HEK293 (cell line): ENCODE data around the gene TNFRSF11A.
A peak's percentile ranks its signal among the peaks of the same experiment; 100 is the strongest.

Experiments used
- GLI4 ChIP-seq: fragments of 450-650 bp; formaldehyde crosslinking; IDR thresholded peaks from 2 replicates; pipeline ENCODE4 v1.5.1; 2016; ENCODE audit warnings: missing biosample characterization, missing genetic modification characterization
- IKZF3 ChIP-seq: fragments of 450-650 bp; IDR thresholded peaks from 2 replicates; pipeline ENCODE4 v1.5.0; 2018; ENCODE audit warnings: missing biosample characterization, mild to moderate bottlenecking, missing genetic modification characterization, moderate library complexity
- KLF1 ChIP-seq: fragments of 450-650 bp; formaldehyde crosslinking; IDR thresholded peaks from 2 replicates; pipeline ENCODE4 v1.5.1; 2016; ENCODE audit warnings: missing biosample characterization, missing genetic modification characterization
- KLF8 ChIP-seq: fragments of 450-650 bp; formaldehyde crosslinking; IDR thresholded peaks from 2 replicates; pipeline ENCODE4 v1.5.1; 2016; ENCODE audit warnings: missing biosample characterization, missing genetic modification characterization
- MYNN ChIP-seq: fragments of 450-650 bp; formaldehyde crosslinking; IDR thresholded peaks from 2 replicates; pipeline ENCODE4 v1.5.1; 2016; ENCODE audit warnings: missing biosample characterization, missing genetic modification characterization, borderline replicate concordance
- OVOL3 ChIP-seq: fragments of 450-650 bp; formaldehyde crosslinking; IDR thresholded peaks from 2 replicates; pipeline ENCODE4 v1.5.1; 2016; ENCODE audit warnings: missing biosample characterization, missing genetic modification characterization
- PRDM1 ChIP-seq: fragments of 450-650 bp; formaldehyde crosslinking; IDR thresholded peaks from 2 replicates; pipeline ENCODE4; 2016; ENCODE audit warnings: missing biosample characterization, missing genetic modification characterization
- SALL2 ChIP-seq: fragments of 450-650 bp; formaldehyde crosslinking; IDR thresholded peaks from 2 replicates; pipeline ENCODE4 v1.5.0; 2017; ENCODE audit warnings: missing biosample characterization, mild to moderate bottlenecking, missing genetic modification characterization, borderline replicate concordance
- SCRT1 ChIP-seq: fragments of 450-650 bp; formaldehyde crosslinking; IDR thresholded peaks from 2 replicates; pipeline ENCODE4 v1.5.1; 2016; ENCODE audit warnings: missing biosample characterization, missing genetic modification characterization, borderline replicate concordance
- ZBTB44 ChIP-seq: fragments of 450-650 bp; IDR thresholded peaks from 2 replicates; pipeline ENCODE4 v1.5.1; 2018; ENCODE audit warnings: missing biosample characterization, mild to moderate bottlenecking, missing genetic modification characterization
- ZBTB7A ChIP-seq: fragments of 450-650 bp; formaldehyde crosslinking; IDR thresholded peaks from 2 replicates; pipeline ENCODE4 v1.5.1; 2016; ENCODE audit warnings: low read depth, missing biosample characterization, missing genetic modification characterization
- ZFHX2 ChIP-seq: fragments of 450-650 bp; formaldehyde crosslinking; conservative IDR thresholded peaks from 2 replicates; pipeline ENCODE4 v1.5.1; 2016; ENCODE audit warnings: missing biosample characterization, missing genetic modification characterization
- ZFP3 ChIP-seq: fragments of 450-650 bp; formaldehyde crosslinking; IDR thresholded peaks from 2 replicates; pipeline ENCODE4 v1.5.1; 2016; ENCODE audit warnings: low read depth, missing biosample characterization, missing genetic modification characterization
- ZFP69B ChIP-seq: fragments of 450-650 bp; formaldehyde crosslinking; IDR thresholded peaks from 2 replicates; pipeline ENCODE4 v1.5.1; 2016; ENCODE audit warnings: missing biosample characterization, missing genetic modification characterization
- ZNF121 ChIP-seq: fragments of 450-650 bp; formaldehyde crosslinking; IDR thresholded peaks from 2 replicates; pipeline ENCODE4 v1.5.1; 2016; ENCODE audit warnings: missing biosample characterization, missing genetic modification characterization
- ZNF19 ChIP-seq: fragments of 450-650 bp; formaldehyde crosslinking; IDR thresholded peaks from 2 replicates; pipeline ENCODE4; 2016; ENCODE audit warnings: missing biosample characterization, missing genetic modification characterization, low read depth
- ZNF335 ChIP-seq: fragments of 450-650 bp; formaldehyde crosslinking; conservative IDR thresholded peaks from 2 replicates; pipeline ENCODE4 v1.5.1; 2016; ENCODE audit warnings: missing biosample characterization, missing genetic modification characterization
- ZNF404 ChIP-seq: fragments of 450-650 bp; formaldehyde crosslinking; IDR thresholded peaks from 2 replicates; pipeline ENCODE4 v1.5.1; 2017; ENCODE audit warnings: missing biosample characterization, missing genetic modification characterization
- ZNF423 ChIP-seq: fragments of 450-650 bp; formaldehyde crosslinking; IDR thresholded peaks from 2 replicates; pipeline ENCODE4 v1.5.1; 2016; ENCODE audit warnings: missing biosample characterization, missing genetic modification characterization
- ZNF426 ChIP-seq: fragments of 450-650 bp; formaldehyde crosslinking; IDR thresholded peaks from 2 replicates; pipeline ENCODE4 v1.5.1; 2017; ENCODE audit warnings: missing biosample characterization, missing genetic modification characterization, mild to moderate bottlenecking, inconsistent platforms, moderate library complexity
- ZNF513 ChIP-seq: fragments of 450-650 bp; IDR thresholded peaks from 2 replicates; pipeline ENCODE4 v1.5.1; 2018; ENCODE audit warnings: missing biosample characterization, missing genetic modification characterization
- ZNF514 ChIP-seq: fragments of 450-650 bp; formaldehyde crosslinking; IDR thresholded peaks from 2 replicates; pipeline ENCODE4 v1.5.1; 2016; ENCODE audit warnings: missing biosample characterization, missing genetic modification characterization
- ZNF549 ChIP-seq: fragments of 450-650 bp; IDR thresholded peaks from 2 replicates; pipeline ENCODE4 v1.5.1; 2018; ENCODE audit warnings: missing biosample characterization, missing genetic modification characterization, mild to moderate bottlenecking, inconsistent platforms, moderate library complexity
- ZNF560 ChIP-seq: fragments of 450-650 bp; formaldehyde crosslinking; IDR thresholded peaks from 2 replicates; pipeline ENCODE4 v1.5.1; 2017; ENCODE audit warnings: missing biosample characterization, missing genetic modification characterization, borderline replicate concordance
- ZNF639 ChIP-seq: fragments of 450-650 bp; formaldehyde crosslinking; IDR thresholded peaks from 2 replicates; pipeline ENCODE4 v1.5.1; 2016; ENCODE audit warnings: missing biosample characterization, missing genetic modification characterization
- ZNF654 ChIP-seq: fragments of 450-650 bp; formaldehyde crosslinking; IDR thresholded peaks from 2 replicates; pipeline ENCODE4 v1.5.1; 2016; ENCODE audit warnings: low read depth, missing biosample characterization, missing genetic modification characterization
- ZNF677 ChIP-seq: fragments of 450-650 bp; IDR thresholded peaks from 2 replicates; pipeline ENCODE4 v1.5.0; 2018; ENCODE audit warnings: missing biosample characterization, mild to moderate bottlenecking, missing genetic modification characterization, moderate library complexity
- ZNF791 ChIP-seq: fragments of 450-650 bp; formaldehyde crosslinking; IDR thresholded peaks from 2 replicates; pipeline ENCODE4 v1.5.1; 2016; ENCODE audit warnings: missing biosample characterization, missing genetic modification characterization
- ZNF830 ChIP-seq: fragments of 450-650 bp; IDR thresholded peaks from 2 replicates; pipeline ENCODE4 v1.5.0; 2018; ENCODE audit warnings: missing biosample characterization, missing genetic modification characterization, low read depth, mild to moderate bottlenecking, moderate library complexity
- TF ChIP-seq, protein P1 (sequence below): fragments of 450-650 bp; formaldehyde crosslinking; IDR thresholded peaks from 2 replicates; pipeline ENCODE4 v1.5.1; 2016; ENCODE audit warnings: missing biosample characterization, missing genetic modification characterization
- TF ChIP-seq, protein P2 (sequence below): fragments of 450-650 bp; formaldehyde crosslinking; IDR thresholded peaks from 2 replicates; pipeline ENCODE4 v1.5.1; 2017; ENCODE audit warnings: missing biosample characterization, mild to moderate bottlenecking, missing genetic modification characterization, moderate library complexity
- TF ChIP-seq, protein P3 (sequence below): fragments of 450-650 bp; formaldehyde crosslinking; IDR thresholded peaks from 2 replicates; pipeline ENCODE4 v1.5.1; 2017; ENCODE audit warnings: missing biosample characterization, missing genetic modification characterization

TNFRSF11A gene

DNA sequence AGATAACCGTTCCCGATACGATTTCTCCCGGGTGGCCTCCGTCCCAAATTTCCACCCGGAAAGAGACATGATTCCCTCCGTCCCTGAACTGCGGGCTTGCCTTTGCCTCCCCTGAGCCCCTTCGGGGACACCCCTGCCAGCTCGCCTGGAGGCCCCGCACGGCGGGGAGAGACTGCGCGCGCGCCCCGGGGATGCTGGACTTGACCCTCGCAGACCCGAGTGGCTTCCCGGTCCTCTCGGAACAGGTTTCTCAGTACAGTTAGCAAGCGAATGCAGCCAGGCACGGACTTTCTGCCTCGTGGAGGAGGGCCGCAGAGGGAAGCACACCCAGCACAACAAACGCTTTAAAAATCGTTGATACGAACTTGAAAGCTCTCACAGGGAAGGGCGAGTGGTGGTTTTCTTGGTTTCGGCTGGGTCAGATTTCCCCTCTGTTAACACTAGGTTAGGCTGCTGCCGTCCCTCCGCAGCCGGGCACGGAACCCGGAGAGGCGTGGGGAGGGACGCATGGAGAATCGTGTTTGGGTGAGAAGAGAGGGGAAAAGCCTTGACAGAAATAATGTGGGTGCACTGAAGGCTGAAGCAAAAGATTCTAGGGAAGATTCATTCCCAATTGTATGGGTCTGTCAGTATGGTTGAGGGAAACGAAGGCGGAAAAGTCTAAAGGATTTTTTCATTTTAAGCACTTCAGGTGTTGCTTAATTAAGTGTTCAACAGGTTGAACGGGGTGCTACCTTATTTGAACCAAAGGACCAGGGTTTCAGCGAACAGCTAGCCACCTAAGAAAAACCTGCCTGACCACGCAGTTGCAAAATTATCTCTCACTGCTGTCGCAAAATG lies 916 bp downstream of the TNFRSF11A start (continued):
- TF ChIP-seq, protein P1, sequence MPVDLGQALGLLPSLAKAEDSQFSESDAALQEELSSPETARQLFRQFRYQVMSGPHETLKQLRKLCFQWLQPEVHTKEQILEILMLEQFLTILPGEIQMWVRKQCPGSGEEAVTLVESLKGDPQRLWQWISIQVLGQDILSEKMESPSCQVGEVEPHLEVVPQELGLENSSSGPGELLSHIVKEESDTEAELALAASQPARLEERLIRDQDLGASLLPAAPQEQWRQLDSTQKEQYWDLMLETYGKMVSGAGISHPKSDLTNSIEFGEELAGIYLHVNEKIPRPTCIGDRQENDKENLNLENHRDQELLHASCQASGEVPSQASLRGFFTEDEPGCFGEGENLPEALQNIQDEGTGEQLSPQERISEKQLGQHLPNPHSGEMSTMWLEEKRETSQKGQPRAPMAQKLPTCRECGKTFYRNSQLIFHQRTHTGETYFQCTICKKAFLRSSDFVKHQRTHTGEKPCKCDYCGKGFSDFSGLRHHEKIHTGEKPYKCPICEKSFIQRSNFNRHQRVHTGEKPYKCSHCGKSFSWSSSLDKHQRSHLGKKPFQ (tag by site-specific recombination) = no peak
- no peak for TF ChIP-seq ZFP69B
- TF ChIP-seq ZNF549 (tag by site-specific recombination) = no peak
- TF ChIP-seq ZNF654 = no peak
- 0 out of 2 replicates have a peak, but pooled peaks have one; percentile 1 for TF ChIP-seq IKZF3 (tag by site-specific recombination)
- no peak for TF ChIP-seq ZNF560
- TF ChIP-seq SALL2 (tag by site-specific recombination) = no peak
- TF ChIP-seq ZNF677 = no peak
- TF ChIP-seq ZNF19 (tag by site-specific recombination) = no peak
- TF ChIP-seq ZNF830 (tag by site-specific recombination) = no peak
- no peak for TF ChIP-seq ZNF423 (tag by site-specific recombination)
- TF ChIP-seq, protein P2, sequence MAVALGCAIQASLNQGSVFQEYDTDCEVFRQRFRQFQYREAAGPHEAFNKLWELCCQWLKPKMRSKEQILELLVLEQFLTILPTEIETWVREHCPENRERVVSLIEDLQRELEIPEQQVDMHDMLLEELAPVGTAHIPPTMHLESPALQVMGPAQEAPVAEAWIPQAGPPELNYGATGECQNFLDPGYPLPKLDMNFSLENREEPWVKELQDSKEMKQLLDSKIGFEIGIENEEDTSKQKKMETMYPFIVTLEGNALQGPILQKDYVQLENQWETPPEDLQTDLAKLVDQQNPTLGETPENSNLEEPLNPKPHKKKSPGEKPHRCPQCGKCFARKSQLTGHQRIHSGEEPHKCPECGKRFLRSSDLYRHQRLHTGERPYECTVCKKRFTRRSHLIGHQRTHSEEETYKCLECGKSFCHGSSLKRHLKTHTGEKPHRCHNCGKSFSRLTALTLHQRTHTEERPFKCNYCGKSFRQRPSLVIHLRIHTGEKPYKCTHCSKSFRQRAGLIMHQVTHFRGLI = no peak
- TF ChIP-seq, protein P3, sequence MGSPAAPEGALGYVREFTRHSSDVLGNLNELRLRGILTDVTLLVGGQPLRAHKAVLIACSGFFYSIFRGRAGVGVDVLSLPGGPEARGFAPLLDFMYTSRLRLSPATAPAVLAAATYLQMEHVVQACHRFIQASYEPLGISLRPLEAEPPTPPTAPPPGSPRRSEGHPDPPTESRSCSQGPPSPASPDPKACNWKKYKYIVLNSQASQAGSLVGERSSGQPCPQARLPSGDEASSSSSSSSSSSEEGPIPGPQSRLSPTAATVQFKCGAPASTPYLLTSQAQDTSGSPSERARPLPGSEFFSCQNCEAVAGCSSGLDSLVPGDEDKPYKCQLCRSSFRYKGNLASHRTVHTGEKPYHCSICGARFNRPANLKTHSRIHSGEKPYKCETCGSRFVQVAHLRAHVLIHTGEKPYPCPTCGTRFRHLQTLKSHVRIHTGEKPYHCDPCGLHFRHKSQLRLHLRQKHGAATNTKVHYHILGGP (tag by site-specific recombination) = no peak
- TF ChIP-seq SCRT1 (tag by site-specific recombination) = peak; percentile 80
- no peak for TF ChIP-seq ZFP3
- no peak for TF ChIP-seq ZNF404 (tag by site-specific recombination)
- no peak for TF ChIP-seq ZBTB7A (tag by site-specific recombination)
- TF ChIP-seq ZNF514 = no peak
- no peak for TF ChIP-seq GLI4
- no peak for TF ChIP-seq ZBTB44
- no peak for TF ChIP-seq PRDM1
- TF ChIP-seq ZNF639 (tag by site-specific recombination) = no peak
- TF ChIP-seq MYNN (tag by site-specific recombination) = no peak
- TF ChIP-seq ZNF335 (tag by site-specific recombination) = peak; percentile 87
- TF ChIP-seq OVOL3 (tag by site-specific recombination) = no peak
- TF ChIP-seq ZNF121 (tag by site-specific recombination) = no peak
- TF ChIP-seq KLF8 (tag by site-specific recombination) = no peak
- no peak for TF ChIP-seq KLF1 (tag by site-specific recombination)
- no peak for TF ChIP-seq ZNF791 (tag by site-specific recombination)
- no peak for TF ChIP-seq ZNF513 (tag by site-specific recombination)
- TF ChIP-seq ZNF426 = no peak
- no peak for TF ChIP-seq ZFHX2
